ENCODE data around the gene TRAT1.

DNA sequence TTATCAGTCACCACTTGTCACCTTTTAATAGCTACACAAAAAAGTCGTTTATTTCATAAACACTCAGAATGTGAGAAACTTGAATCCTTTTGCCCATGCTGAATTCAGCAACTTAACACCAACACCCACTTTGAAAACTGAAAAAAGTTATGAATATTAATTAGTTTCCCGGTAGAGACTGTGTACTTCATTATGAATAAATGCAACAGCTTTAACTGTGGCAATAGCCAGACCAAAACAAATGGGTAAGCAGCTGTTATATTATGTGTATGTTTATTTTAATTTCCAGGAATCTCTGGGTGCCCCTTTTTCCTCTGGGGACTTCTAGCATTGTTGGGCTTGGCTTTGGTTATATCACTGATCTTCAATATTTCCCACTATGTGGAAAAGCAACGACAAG, 7.8 kb downstream of the TRAT1 start:
- TF ChIP-seq, protein P1, sequence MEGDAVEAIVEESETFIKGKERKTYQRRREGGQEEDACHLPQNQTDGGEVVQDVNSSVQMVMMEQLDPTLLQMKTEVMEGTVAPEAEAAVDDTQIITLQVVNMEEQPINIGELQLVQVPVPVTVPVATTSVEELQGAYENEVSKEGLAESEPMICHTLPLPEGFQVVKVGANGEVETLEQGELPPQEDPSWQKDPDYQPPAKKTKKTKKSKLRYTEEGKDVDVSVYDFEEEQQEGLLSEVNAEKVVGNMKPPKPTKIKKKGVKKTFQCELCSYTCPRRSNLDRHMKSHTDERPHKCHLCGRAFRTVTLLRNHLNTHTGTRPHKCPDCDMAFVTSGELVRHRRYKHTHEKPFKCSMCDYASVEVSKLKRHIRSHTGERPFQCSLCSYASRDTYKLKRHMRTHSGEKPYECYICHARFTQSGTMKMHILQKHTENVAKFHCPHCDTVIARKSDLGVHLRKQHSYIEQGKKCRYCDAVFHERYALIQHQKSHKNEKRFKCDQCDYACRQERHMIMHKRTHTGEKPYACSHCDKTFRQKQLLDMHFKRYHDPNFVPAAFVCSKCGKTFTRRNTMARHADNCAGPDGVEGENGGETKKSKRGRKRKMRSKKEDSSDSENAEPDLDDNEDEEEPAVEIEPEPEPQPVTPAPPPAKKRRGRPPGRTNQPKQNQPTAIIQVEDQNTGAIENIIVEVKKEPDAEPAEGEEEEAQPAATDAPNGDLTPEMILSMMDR (IDR thresholded peaks at IDR 0.05; ENCODE audit: poor library complexity): no peak
- no peak for TF ChIP-seq EZH2phosphoT487 (IDR thresholded peaks at IDR 0.05; ENCODE audit: low read depth, severe bottlenecking, unreplicated experiment)
- no peak for TF ChIP-seq EZH2 (IDR thresholded peaks at IDR 0.05; ENCODE audit: borderline replicate concordance)
